Measurements from ENCODE around the gene MMP20. TPM values are rescaled to one million over a fixed set of nuclear protein-coding genes. Genes with fewer than 3 reads are reported as not detected.
"Not testable (repeated sequence)": the region's sequence is repeated elsewhere in the genome, so short reads cannot be mapped to it uniquely, and the experiment has no call there.

The MMP20 gene
- total RNA-seq, 1 donor from 2014 or later: not detected

- peaks cover 11% of the 10 kb centered on the region for H3K4me1 Mint-ChIP-seq
- H3K36me3 Mint-ChIP-seq (ENCODE audit: low read depth): no peaks in the 10 kb centered on the region
- H3K27ac Mint-ChIP-seq (ENCODE audit: unreplicated experiment): no peak overlapping the region
- no peak for TF ChIP-seq CTCF (conservative IDR thresholded peaks at IDR 0.05)
- no peak overlapping the region for H3K4me3 Mint-ChIP-seq
- DNase-seq (ENCODE audit: low read depth, low spot score): no peak
- no peaks in the 10 kb centered on the region for H3K27me3 Mint-ChIP-seq (ENCODE audit: low read depth)
- no peaks in the 10 kb centered on the region for H3K9me3 Mint-ChIP-seq
These were observed 6.9 kb upstream of the MMP20 start for GRCh38 chr11:102632026-102632425.

GRCh38 chr11:102630598-102631448 lies 5.7 kb upstream of the MMP20 start:
- Mint-ChIP-seq H3K9me3 (no peaks in the 10 kb centered on the region), H3K27me3 (ENCODE audit: low read depth) (no peaks in the 10 kb centered on the region), H3K36me3 (ENCODE audit: low read depth) (no peaks in the 10 kb centered on the region), H3K27ac (ENCODE audit: unreplicated experiment) (no peak overlapping the region), H3K4me3 (no peak overlapping the region), H3K4me1 (peaks cover 11% of the 10 kb centered on the region)
- no peak for DNase-seq (ENCODE audit: low read depth, low spot score)
- no peak for TF ChIP-seq CTCF (conservative IDR thresholded peaks at IDR 0.05)

- not testable (repeated sequence) for H3K4me3 Mint-ChIP-seq; H3K27me3 Mint-ChIP-seq (ENCODE audit: low read depth); DNase-seq (ENCODE audit: low read depth, low spot score); H3K9me3 Mint-ChIP-seq; H3K27ac Mint-ChIP-seq (ENCODE audit: unreplicated experiment); H3K36me3 Mint-ChIP-seq (ENCODE audit: low read depth)
- H3K4me1 Mint-ChIP-seq: peaks cover 11% of the 10 kb centered on the region
These were observed 4.8 kb upstream of the MMP20 start for GRCh38 chr11:102629908-102630307.

GRCh38 chr11:102626676-102627075 lies 1.5 kb upstream of the MMP20 start:
- Mint-ChIP-seq H3K27me3 (ENCODE audit: low read depth) (no peaks in the 10 kb centered on the region), H3K27ac (ENCODE audit: unreplicated experiment) (no peak overlapping the region), H3K4me1 (peaks cover 5% of the 10 kb centered on the region), H3K36me3 (ENCODE audit: low read depth) (no peaks in the 10 kb centered on the region), H3K4me3 (no peak overlapping the region), H3K9me3 (no peaks in the 10 kb centered on the region)
- TF ChIP-seq CTCF (conservative IDR thresholded peaks at IDR 0.05): no peak
- no peak for DNase-seq (ENCODE audit: low read depth, low spot score)

- no peak for TF ChIP-seq CTCF (conservative IDR thresholded peaks at IDR 0.05)
- Mint-ChIP-seq H3K4me3 (no peak overlapping the region), H3K27me3 (ENCODE audit: low read depth) (no peaks in the 10 kb centered on the region), H3K36me3 (ENCODE audit: low read depth) (no peaks in the 10 kb centered on the region), H3K4me1 (no peaks in the 10 kb centered on the region), H3K9me3 (no peaks in the 10 kb centered on the region), H3K27ac (ENCODE audit: unreplicated experiment) (no peak overlapping the region)
- no peak for DNase-seq (ENCODE audit: low read depth, low spot score)
These were observed 1.1 kb downstream of the MMP20 start for GRCh38 chr11:102623998-102624397.

- Mint-ChIP-seq H3K9me3 (no peaks in the 10 kb centered on the region), H3K27ac (ENCODE audit: unreplicated experiment) (no peak overlapping the region), H3K36me3 (ENCODE audit: low read depth) (no peaks in the 10 kb centered on the region), H3K4me1 (no peaks in the 10 kb centered on the region), H3K27me3 (ENCODE audit: low read depth) (no peaks in the 10 kb centered on the region), H3K4me3 (no peak overlapping the region)
- no peak for DNase-seq (ENCODE audit: low read depth, low spot score)
- no peak for TF ChIP-seq CTCF (conservative IDR thresholded peaks at IDR 0.05)
These were observed 2.0 kb downstream of the MMP20 start for GRCh38 chr11:102623128-102623527.

Data from neural crest cell (in vitro differentiated cells).